GM13977 (cell line): ENCODE results near the gene TRAPPC10.
"Not testable (repeated sequence)": the region's sequence is repeated elsewhere in the genome, so short reads cannot be mapped to it uniquely, and the experiment has no call there.

Source experiments
- DNase-seq: peaks from one replicate; pipeline ENCODE4 v3.0.0; 2012; ENCODE audit warnings: low spot score
- in situ Hi-C: fragments of 300-500 bp; cut with MboI; formaldehyde crosslinking; loops from one replicate; pipeline ENCODE4 v1.12.0; 2022; ENCODE audit warnings: low sequenced_read_pairs, low pct_unique_long_range_greater_than_20kb, mixed read lengths, inconsistent platforms; ENCODE audit not compliant: unreplicated experiment
- TF ChIP-seq, protein P1 (sequence below): IDR thresholded peaks from 2 replicates; pipeline ENCODE4 v1.5.1; 2012; ENCODE audit warnings: mild to moderate bottlenecking, control low read depth; ENCODE audit not compliant: insufficient read depth; ENCODE audit errors: extremely low read depth, missing control alignments

The TRAPPC10 gene

DNA sequence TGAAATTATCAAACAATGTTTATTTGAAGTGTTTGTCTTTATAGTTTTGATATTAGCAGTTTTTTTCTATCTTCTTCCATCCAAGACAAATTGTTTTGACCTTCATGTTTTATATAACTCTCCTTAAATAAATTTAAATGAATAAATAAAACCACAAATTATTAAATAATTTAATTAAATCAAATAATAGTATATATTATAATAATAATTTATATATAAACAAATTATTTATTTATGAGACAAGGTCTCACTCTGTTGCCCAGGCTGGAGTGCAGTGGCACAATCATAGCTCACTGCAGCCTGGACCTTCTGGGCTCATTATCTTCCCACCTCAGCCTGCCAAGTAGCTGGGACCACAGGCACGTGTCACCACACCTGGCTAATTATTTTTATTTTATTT, 82.7 kb downstream of the TRAPPC10 start:
- in situ Hi-C loops = loop anchor here (25.0 kb wide), 2 partner anchors 192 to 367 kb away; partner anchors contain the start of genes AIRE and LRRC3
- no peak for DNase-seq
- TF ChIP-seq, protein P1, sequence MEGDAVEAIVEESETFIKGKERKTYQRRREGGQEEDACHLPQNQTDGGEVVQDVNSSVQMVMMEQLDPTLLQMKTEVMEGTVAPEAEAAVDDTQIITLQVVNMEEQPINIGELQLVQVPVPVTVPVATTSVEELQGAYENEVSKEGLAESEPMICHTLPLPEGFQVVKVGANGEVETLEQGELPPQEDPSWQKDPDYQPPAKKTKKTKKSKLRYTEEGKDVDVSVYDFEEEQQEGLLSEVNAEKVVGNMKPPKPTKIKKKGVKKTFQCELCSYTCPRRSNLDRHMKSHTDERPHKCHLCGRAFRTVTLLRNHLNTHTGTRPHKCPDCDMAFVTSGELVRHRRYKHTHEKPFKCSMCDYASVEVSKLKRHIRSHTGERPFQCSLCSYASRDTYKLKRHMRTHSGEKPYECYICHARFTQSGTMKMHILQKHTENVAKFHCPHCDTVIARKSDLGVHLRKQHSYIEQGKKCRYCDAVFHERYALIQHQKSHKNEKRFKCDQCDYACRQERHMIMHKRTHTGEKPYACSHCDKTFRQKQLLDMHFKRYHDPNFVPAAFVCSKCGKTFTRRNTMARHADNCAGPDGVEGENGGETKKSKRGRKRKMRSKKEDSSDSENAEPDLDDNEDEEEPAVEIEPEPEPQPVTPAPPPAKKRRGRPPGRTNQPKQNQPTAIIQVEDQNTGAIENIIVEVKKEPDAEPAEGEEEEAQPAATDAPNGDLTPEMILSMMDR = no peak

GRCh38 chr21:44098507-44098906, 86.4 kb downstream of the TRAPPC10 start:
- in situ Hi-C loops = loop anchor here (25.0 kb wide), 2 partner anchors 189 to 364 kb away; partner anchors contain the start of genes AIRE and LRRC3
- DNase-seq = not testable (repeated sequence)

- DNase-seq = not testable (repeated sequence)
- in situ Hi-C loops = loop anchor here (25.0 kb wide), 2 partner anchors 188 to 363 kb away; partner anchors contain the start of genes AIRE and LRRC3
These were observed 86.9 kb downstream of the TRAPPC10 start for GRCh38 chr21:44098964-44099363.

DNA sequence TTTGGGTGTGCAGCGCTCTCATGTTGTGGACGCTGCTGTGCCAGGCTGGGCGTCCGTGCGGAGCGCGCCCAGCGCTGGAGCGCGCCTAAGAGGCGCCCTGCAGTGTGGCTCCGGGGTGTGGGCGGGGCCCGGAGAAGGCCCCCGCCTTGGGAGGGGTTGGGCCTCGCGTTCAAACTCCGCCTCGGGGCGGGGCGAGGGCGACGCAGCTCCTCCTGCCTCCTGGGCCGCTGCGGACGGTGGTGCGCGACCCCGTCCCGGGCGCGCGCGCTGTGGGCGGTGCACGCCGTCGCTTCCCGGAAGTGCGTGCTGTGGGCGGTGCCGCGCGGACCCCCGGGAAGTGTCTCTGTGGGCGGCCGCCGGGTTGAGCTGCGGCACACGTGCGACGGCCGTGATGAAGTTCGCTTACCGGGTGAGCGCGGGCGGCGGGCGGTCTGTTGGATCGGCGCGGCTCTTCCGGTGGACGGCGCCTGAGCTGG, 95.0 kb downstream of the TRAPPC10 start, which contains the start of gene PWP2:
TSS of gene PWP2 (plus strand) at position 374 of the 476 bp plus-strand sequence. CDS start at position 392, 18 bp downstream.
- in situ Hi-C loops, DNase-seq: not testable (repeated sequence)

DNA sequence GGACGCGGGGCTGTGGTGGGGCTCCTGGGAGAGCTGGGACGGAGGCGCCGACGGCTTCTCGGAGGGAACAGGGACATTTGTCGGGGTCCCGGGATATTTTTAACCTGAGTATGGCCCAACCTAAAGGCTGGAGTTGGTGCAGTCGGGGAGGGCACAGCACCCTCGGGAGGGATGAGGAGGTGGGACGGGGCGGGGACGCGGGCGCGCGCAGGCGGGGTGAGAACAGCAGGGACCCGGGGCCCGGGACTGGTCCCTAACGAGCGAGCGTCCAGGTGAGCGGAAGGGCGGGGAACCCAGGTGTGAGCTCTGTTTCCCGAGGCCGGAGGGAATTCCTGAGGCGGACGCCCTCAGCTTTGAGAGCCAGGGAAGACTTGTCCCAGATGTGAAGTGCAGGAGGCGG, 95.5 kb downstream of the TRAPPC10 start:
- in situ Hi-C loops, DNase-seq: not testable (repeated sequence)

- TF ChIP-seq, protein P1 = peak; percentile 23
- in situ Hi-C loops, DNase-seq: not testable (repeated sequence)
These were observed 101.7 kb downstream of the TRAPPC10 start for GRCh38 chr21:44113702-44114371.

GRCh38 chr21:44122131-44122530, 110.0 kb downstream of the TRAPPC10 start:
- in situ Hi-C loops = not testable (repeated sequence)

DNA sequence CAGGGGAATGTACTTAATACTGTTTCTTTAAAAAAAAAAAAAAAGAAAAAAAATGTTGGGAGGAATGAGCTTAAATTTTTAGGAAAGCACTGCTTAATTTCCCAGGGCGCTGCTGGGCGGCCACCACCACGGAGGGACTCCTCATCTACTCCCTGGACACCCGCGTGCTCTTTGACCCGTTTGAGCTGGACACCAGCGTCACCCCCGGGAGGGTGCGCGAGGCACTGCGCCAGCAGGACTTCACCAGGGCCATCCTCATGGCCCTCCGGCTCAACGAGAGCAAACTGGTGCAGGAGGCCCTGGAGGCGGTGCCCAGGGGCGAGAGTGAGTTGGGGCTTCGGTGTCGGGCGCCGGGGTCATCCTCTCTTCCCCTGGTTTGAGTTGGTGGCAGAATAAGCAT, 115.7 kb downstream of the TRAPPC10 start:
- in situ Hi-C loops, DNase-seq: not testable (repeated sequence)

More at GRCh38 chr21:44122131-44122530, 110.0 kb downstream of the TRAPPC10 start:
- DNase-seq = not testable (repeated sequence)

DNA sequence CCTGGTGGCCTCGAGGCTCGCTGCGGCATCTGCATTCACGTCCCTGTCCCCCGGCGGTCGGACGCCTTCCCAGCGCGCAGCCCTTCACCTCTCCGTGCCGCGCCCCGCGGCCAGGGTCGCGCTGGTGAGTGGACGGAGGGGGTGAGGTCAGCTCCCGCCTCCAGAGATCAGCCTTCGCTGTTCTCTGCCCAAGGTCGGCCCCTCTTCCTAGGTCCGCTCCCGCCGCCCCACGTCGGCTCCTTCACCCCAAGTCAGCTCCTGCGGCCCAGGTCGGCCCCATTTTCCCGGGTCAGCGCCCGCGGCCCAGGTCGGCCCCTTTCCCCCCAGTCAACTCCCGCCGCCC, 121.6 kb downstream of the TRAPPC10 start:
- DNase-seq, in situ Hi-C loops: not testable (repeated sequence)

DNA sequence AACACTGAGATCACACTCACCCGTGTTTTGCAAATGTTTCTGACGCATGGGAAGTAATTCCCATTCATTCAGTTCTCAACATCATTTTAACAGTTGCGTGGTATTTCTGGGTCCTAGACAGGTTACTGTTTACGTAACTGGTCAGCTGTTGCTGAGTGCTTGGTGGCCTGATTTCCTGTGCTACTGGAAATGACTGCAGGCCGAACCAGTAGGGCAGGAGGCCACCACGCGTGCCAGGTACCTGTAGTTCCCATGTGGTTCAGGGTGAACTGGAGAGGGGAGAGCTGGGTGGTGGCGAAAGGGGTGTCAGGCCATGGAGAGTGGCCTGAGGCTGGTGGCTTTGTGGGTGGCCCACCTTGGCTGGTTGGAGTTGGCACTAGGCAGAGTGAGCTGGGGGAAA, 122.6 kb downstream of the TRAPPC10 start:
- in situ Hi-C loops, DNase-seq: not testable (repeated sequence)

DNA sequence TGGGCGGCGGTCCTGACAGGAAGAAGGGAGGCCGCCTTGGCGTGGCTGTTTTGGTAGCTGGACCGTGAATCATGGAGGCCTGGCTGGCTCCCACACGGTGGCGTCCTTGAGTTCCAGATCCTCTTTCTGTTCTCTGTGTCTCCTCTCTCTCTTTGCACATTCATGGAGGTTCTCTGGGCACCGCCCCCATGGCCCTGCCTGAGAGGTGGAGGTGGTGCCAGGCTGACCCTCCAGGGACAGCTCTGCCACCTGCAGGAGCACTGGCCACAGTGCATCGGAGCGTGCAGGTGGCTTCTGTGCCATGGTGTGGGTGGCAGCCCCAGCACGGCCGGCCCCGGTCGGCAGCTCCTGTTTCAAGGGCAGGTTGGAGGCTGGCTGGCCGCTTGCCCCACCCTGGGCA, 125.9 kb downstream of the TRAPPC10 start:
- in situ Hi-C loops = not testable (repeated sequence)

GRCh38 chr21:44139787-44140551, 127.9 kb downstream of the TRAPPC10 start:
- DNase-seq, in situ Hi-C loops: not testable (repeated sequence)

More for the DNA sequence above, 125.9 kb downstream of the TRAPPC10 start:
- not testable (repeated sequence) for DNase-seq

DNA sequence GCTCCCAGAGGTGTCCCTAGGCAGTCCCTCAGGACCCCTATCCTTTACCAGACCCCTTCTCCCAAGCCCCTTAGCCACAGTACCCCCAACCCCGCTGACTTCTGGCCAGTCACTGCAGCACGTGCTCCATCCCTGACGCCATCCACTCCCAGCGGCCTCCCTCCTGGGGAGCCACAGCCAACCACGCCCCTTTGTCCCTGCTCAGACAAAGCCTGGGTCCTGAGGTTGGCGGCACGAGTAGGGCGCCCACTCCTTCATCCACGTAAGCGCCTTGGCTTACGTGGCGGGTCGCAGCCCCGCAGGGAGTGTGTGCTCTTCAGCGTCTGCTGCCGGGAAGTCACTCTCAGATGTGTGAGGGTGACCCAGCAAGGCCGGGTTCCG, 128.4 kb downstream of the TRAPPC10 start:
- DNase-seq, in situ Hi-C loops: not testable (repeated sequence)

DNA sequence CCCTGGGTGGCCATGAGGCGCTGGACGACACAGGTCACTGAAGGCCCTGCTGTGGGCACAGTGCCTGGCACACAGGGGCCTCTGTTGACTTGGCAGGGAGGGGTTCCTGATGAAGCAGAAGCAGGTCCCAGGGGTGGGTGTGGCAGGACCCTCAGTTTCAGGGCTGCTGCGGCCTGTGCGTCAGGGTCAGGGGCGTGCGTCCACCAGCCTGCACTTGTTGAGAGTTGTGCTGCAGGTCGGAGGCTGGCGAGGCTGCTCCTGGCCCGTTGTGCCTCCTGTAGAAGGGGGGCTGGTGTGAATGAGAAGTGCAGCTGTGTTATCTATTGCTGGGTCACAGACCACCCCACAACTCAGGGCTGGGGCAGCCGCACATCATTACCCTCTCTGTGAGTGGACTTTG, 130.4 kb downstream of the TRAPPC10 start:
- in situ Hi-C loops, DNase-seq: not testable (repeated sequence)

GRCh38 chr21:44143380-44143779, 131.3 kb downstream of the TRAPPC10 start:
- in situ Hi-C loops, DNase-seq: not testable (repeated sequence)
